ENCODE data around the gene TSPAN18. TPM values are rescaled to one million over a fixed set of nuclear protein-coding genes. Genes with fewer than 3 reads are reported as not detected.

The TSPAN18 gene
- total and polyA plus RNA-seq, 3 donors from 2014 or later: 2.1 to 11.1 (median 5.0) TPM

DNA sequence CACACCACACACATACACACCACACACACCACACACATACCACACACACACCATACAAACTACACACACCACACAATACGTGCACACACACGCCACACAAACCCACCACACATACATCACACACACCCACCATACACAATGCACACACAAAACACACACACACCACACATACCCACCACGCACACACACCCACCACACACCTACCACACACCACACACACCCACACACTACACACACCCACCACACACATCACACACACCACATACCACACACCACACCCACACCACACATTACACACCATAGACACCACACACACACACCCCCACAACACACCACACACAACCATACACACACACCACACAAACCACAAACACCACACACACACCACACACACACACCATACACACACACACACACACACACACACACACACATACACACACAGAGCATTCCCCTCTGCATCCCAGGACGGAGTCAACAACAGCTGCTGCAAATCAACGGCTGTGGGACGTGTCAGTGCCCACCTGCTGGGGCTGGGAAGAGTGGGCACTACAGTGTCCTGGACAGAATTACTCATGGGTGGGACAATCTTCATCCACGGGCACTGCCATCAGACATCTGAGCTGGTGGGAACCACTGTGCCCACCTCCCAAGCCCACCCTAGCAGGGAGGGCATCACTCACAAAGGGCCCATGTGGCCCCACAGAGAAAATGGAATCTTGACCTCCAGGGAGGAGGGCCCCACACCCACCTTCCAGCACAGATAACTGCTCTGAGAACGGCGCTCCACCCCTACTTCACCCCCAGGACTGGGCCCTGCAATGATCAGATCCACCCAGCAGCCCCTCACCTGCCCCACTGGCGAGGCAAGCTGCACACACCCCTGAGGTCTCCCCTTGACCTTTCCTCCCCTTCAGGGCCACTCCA, 215.5 kb downstream of the TSPAN18 start:
- H3K27me3 ChIP-seq: no peaks in the 10 kb centered on the region
- no peak for DNase-seq
- H3K4me1 ChIP-seq: peaks cover 3% of the 10 kb centered on the region
- TF ChIP-seq, protein P1, sequence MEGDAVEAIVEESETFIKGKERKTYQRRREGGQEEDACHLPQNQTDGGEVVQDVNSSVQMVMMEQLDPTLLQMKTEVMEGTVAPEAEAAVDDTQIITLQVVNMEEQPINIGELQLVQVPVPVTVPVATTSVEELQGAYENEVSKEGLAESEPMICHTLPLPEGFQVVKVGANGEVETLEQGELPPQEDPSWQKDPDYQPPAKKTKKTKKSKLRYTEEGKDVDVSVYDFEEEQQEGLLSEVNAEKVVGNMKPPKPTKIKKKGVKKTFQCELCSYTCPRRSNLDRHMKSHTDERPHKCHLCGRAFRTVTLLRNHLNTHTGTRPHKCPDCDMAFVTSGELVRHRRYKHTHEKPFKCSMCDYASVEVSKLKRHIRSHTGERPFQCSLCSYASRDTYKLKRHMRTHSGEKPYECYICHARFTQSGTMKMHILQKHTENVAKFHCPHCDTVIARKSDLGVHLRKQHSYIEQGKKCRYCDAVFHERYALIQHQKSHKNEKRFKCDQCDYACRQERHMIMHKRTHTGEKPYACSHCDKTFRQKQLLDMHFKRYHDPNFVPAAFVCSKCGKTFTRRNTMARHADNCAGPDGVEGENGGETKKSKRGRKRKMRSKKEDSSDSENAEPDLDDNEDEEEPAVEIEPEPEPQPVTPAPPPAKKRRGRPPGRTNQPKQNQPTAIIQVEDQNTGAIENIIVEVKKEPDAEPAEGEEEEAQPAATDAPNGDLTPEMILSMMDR (IDR thresholded peaks at IDR 0.05): no peak
- no peak for TF ChIP-seq POLR2A (IDR thresholded peaks at IDR 0.05)
- H3K36me3 ChIP-seq (ENCODE audit: low read depth, missing control alignments): no peaks in the 10 kb centered on the region
- intact Hi-C loops (cut with DNase I; ENCODE audit: low total_unique reads): no loop called here
- 86 to 97% methylated on average over 7 to 10 of the region's 10 CpGs for WGBS, 2 donors
- no peaks in the 10 kb centered on the region for H3K9me3 ChIP-seq
- H3K27ac ChIP-seq: no peak overlapping the region
- H3K4me3 ChIP-seq: no peak overlapping the region

DNA sequence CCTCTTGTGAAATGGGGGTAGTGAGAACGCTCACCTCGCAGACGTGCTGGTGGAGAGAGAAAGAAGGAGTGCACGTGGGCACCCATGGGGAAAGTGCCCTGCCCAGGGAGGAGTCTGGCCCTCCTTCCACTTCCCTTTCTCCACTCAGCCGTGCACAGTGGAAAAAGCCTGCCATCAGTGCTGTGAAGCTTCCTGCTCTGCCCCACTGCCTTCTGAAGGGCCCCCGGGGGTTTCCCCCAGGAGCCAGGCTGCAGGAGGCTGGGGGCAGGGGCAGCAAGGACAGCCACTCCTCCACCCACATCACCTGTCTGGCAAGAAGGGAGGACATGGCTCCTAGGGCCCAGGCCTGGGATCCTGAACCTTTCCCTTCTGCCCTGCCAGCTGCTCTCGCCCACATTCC, 216.4 kb downstream of the TSPAN18 start:
- Histone ChIP-seq H3K27me3 (no peaks in the 10 kb centered on the region), H3K4me1 (peaks cover 3% of the 10 kb centered on the region), H3K27ac (no peak overlapping the region), H3K36me3 (ENCODE audit: low read depth, missing control alignments) (no peaks in the 10 kb centered on the region), H3K9me3 (no peaks in the 10 kb centered on the region), H3K4me3 (no peak overlapping the region)
- WGBS, 2 donors: 85 to 91% methylated on average over 7 of the region's 7 CpGs
- DNase-seq: no peak
- intact Hi-C loops (cut with DNase I; ENCODE audit: low total_unique reads): no loop called here
- TF ChIP-seq POLR2A (IDR thresholded peaks at IDR 0.05): no peak
- TF ChIP-seq, protein P1 (IDR thresholded peaks at IDR 0.05): no peak

DNA sequence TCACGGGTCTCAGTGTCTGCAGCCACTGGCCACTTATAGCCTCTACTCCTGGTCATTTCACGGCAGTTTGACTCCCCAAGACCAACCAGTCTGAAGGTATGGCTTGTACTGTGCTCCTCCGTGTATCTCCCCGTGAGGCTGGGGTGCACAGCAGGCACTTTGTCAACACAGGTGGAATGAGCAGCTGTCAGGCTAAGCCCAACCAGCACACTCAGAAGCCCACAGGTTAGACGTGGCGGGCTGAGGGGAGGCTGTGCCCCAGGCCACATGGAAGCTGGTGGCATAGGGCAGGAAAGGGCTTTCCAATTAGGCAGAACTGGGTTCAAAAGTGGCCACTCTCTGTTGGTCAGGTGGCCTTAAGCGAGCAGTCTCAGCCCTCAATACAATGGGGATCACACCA, 216.9 kb downstream of the TSPAN18 start:
- WGBS, 2 donors: 87 to 92% methylated on average over 4 to 7 of the region's 7 CpGs
- Histone ChIP-seq H3K27me3 (no peaks in the 10 kb centered on the region), H3K36me3 (ENCODE audit: low read depth, missing control alignments) (no peaks in the 10 kb centered on the region), H3K9me3 (no peaks in the 10 kb centered on the region), H3K27ac (no peak overlapping the region), H3K4me1 (peaks cover 3% of the 10 kb centered on the region), H3K4me3 (no peak overlapping the region)
- no peak for TF ChIP-seq POLR2A (IDR thresholded peaks at IDR 0.05)
- TF ChIP-seq, protein P1 (IDR thresholded peaks at IDR 0.05): no peak
- intact Hi-C loops (cut with DNase I; ENCODE audit: low total_unique reads): no loop called here
- no peak for DNase-seq

DNA sequence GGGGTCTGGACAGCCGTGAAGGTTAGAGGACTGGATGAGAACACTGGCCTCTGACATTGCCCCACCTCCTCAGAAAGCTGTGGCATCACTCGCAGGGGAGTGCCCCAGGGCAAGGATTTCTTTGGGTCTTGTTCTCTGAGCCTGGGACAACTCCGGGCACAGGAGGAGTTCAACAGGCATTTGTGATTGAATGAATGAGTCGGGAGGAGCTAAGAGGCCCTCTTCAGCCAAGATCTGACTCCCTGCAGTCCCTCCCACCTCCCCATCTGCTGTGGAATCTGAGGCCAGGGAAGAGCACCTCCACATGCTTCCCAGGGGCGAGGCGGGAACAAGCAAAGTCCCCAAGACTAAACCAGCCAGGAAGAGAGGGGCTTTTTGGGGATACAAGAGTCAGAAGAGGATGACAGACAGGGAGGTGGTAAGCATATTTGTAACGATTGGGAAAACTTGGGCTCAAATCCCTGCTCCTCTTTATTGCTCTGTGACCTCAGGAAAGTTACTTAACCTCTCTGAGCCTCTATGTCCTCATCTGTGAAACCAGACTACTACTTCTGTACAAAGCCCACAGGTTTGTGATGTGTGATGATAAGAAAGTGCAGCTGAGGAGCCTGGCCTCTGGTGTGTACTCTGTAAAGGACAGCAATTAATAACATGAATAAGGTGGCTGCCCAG, 217.6 kb downstream of the TSPAN18 start:
- Histone ChIP-seq H3K4me1 (peaks cover 3% of the 10 kb centered on the region), H3K9me3 (no peaks in the 10 kb centered on the region), H3K4me3 (no peak overlapping the region), H3K36me3 (ENCODE audit: low read depth, missing control alignments) (no peaks in the 10 kb centered on the region), H3K27me3 (no peaks in the 10 kb centered on the region), H3K27ac (no peak overlapping the region)
- intact Hi-C loops (cut with DNase I; ENCODE audit: low total_unique reads): no loop called here
- 85 to 91% methylated on average over 5 to 7 of the region's 7 CpGs for WGBS, 2 donors
- TF ChIP-seq, protein P1 (IDR thresholded peaks at IDR 0.05): no peak
- no peak for TF ChIP-seq POLR2A (IDR thresholded peaks at IDR 0.05)
- no peak for DNase-seq
